Limb (tissue), 2 donors: ENCODE measurements around the gene B4GALT2.

ENCODE experiments used
- DNase-seq, 2 donors: peaks; one replicate each; pipeline ENCODE4 v3.0.0-alpha.2; 2016; ENCODE audit errors: extremely low spot score in 2 of 2

The B4GALT2 gene

GRCh38 chr1:44002606-44003157 lies 23.7 kb downstream of the B4GALT2 start:
- no peak for DNase-seq

- DNase-seq, result no peak
Measured at GRCh38 chr1:44008259-44008658, 29.2 kb downstream of the B4GALT2 start.

- no peak for DNase-seq
Measured at GRCh38 chr1:44010935-44011471, 32.0 kb downstream of the B4GALT2 start.

GRCh38 chr1:44012404-44012803 lies 33.4 kb downstream of the B4GALT2 start:
- no peak for DNase-seq

- no peak for DNase-seq
Measured at GRCh38 chr1:44012941-44013609, 34.1 kb downstream of the B4GALT2 start.

- no peak for DNase-seq
Measured at GRCh38 chr1:44013949-44014348, 34.9 kb downstream of the B4GALT2 start.

- no peak for DNase-seq
Measured at GRCh38 chr1:44014365-44015104, 35.5 kb downstream of the B4GALT2 start.

- DNase-seq, result no peak
Measured at GRCh38 chr1:44015206-44015605, 36.2 kb downstream of the B4GALT2 start.

- DNase-seq, result no peak
Measured at GRCh38 chr1:44016041-44016889, 37.3 kb downstream of the B4GALT2 start.

GRCh38 chr1:44016890-44017400 lies 37.9 kb downstream of the B4GALT2 start:
- no peak for DNase-seq

GRCh38 chr1:44019466-44019948 lies 40.5 kb downstream of the B4GALT2 start:
- no peak for DNase-seq

GRCh38 chr1:44020464-44020863 lies 41.5 kb downstream of the B4GALT2 start:
- DNase-seq, result no peak

- DNase-seq, result no peak
Measured at GRCh38 chr1:44021156-44021555, 42.1 kb downstream of the B4GALT2 start.

- no peak for DNase-seq
Measured at GRCh38 chr1:44021581-44022321, 42.7 kb downstream of the B4GALT2 start.

- no peak for DNase-seq
Measured at GRCh38 chr1:44024031-44024902, 45.3 kb downstream of the B4GALT2 start.

GRCh38 chr1:44024903-44025525 lies 46.0 kb downstream of the B4GALT2 start:
- DNase-seq, result no peak

GRCh38 chr1:44025816-44026215 lies 46.8 kb downstream of the B4GALT2 start:
- no peak for DNase-seq

GRCh38 chr1:44027320-44027719 lies 48.3 kb downstream of the B4GALT2 start:
- no peak for DNase-seq
